HEK293 (cell line): ENCODE results near the gene KRTDAP.

Experiments
- CTCF ChIA-PET: fragments of 350-600 bp; formaldehyde crosslinking; extraction: SDS; loops from one replicate; lab custom pipeline; 2021; ENCODE audit warnings: antibody characterized with exemption; lab: Yijun Ruan, JAX
- POLR2A ChIA-PET: fragments of 300-600 bp; formaldehyde crosslinking; extraction: SDS; loops from one replicate; lab custom pipeline; 2020; ENCODE audit warnings: antibody characterized with exemption, inconsistent platforms; lab: Yijun Ruan, JAX
- H3K27ac ChIP-seq: fragments of 200-500 bp; sonication (Bioruptor generic); 2 replicates; pipeline ENCODE4 v1.5.1; 2014; ENCODE audit warnings: low read depth, low read length, control low read depth, inconsistent platforms; ENCODE audit errors: extremely low read depth
- H3K36me3 ChIP-seq, 2 experiments: fragments of 200-500 bp in 1 of 2; sonication (Bioruptor generic) in 1 of 2; 1 replicate in 1 of 2; 2 replicates in 1 of 2; pipeline ENCODE4 v1.5.1; 2014 to 2017; ENCODE audit warnings: inconsistent platforms in 2 of 2, low read length in 2 of 2; ENCODE audit not compliant: control insufficient read depth in 2 of 2, insufficient read depth in 1 of 2
- H3K4me1 ChIP-seq: fragments of 200-500 bp; sonication (Bioruptor generic); 2 replicates; pipeline ENCODE4 v1.5.1; 2014; ENCODE audit warnings: mild to moderate bottlenecking, low read length, inconsistent platforms; ENCODE audit not compliant: control insufficient read depth, insufficient read depth
- H3K4me3 ChIP-seq: 2 replicates; pipeline ENCODE4 v1.5.1; 2011; ENCODE audit warnings: low read depth, mild to moderate bottlenecking, control low read depth, low read length, moderate library complexity
- H3K9me3 ChIP-seq: fragments of 200-500 bp; sonication (Bioruptor generic); 2 replicates; pipeline ENCODE4 v1.5.1; 2014; ENCODE audit warnings: low read depth, low read length, inconsistent platforms; ENCODE audit not compliant: control insufficient read depth, insufficient read depth
- GLIS1 ChIP-seq: fragments of 450-650 bp; formaldehyde crosslinking; IDR thresholded peaks from 2 replicates; pipeline ENCODE4 v1.5.1; 2016; ENCODE audit warnings: missing biosample characterization, missing genetic modification characterization
- MZF1 ChIP-seq: fragments of 450-650 bp; formaldehyde crosslinking; IDR thresholded peaks from 2 replicates; pipeline ENCODE4 v1.5.1; 2017; ENCODE audit warnings: missing biosample characterization, missing genetic modification characterization, borderline replicate concordance
- REPIN1 ChIP-seq: fragments of 450-650 bp; formaldehyde crosslinking; IDR thresholded peaks from 2 replicates; pipeline ENCODE4 v1.5.1; 2017; ENCODE audit warnings: missing biosample characterization, missing genetic modification characterization, low read depth
- TRIM28 ChIP-seq: IDR thresholded peaks from 2 replicates; pipeline ENCODE4 v1.6.1; 2011; ENCODE audit warnings: low read length, control low read depth, borderline replicate concordance
- ZBTB7A ChIP-seq: fragments of 450-650 bp; formaldehyde crosslinking; IDR thresholded peaks from 2 replicates; pipeline ENCODE4 v1.5.1; 2016; ENCODE audit warnings: low read depth, missing biosample characterization, missing genetic modification characterization
- ZFP37 ChIP-seq: fragments of 450-650 bp; formaldehyde crosslinking; IDR thresholded peaks from 2 replicates; pipeline ENCODE4 v1.5.1; 2016; ENCODE audit warnings: missing biosample characterization, missing genetic modification characterization
- ZNF221 ChIP-seq: fragments of 450-650 bp; formaldehyde crosslinking; IDR thresholded peaks from 2 replicates; pipeline ENCODE4 v1.5.1; 2017; ENCODE audit warnings: missing biosample characterization, missing genetic modification characterization, borderline replicate concordance
- ZNF292 ChIP-seq: fragments of 450-650 bp; formaldehyde crosslinking; IDR thresholded peaks from 2 replicates; pipeline ENCODE4 v1.5.1; 2016; ENCODE audit warnings: low read depth, missing biosample characterization, missing genetic modification characterization, borderline replicate concordance
- ZNF561 ChIP-seq: fragments of 450-650 bp; IDR thresholded peaks from 2 replicates; pipeline ENCODE4 v1.5.1; 2018; ENCODE audit warnings: missing biosample characterization, missing genetic modification characterization, borderline replicate concordance
- ZNF600 ChIP-seq: fragments of 450-650 bp; formaldehyde crosslinking; IDR thresholded peaks from 2 replicates; pipeline ENCODE4 v1.5.1; 2016; ENCODE audit warnings: missing biosample characterization, missing genetic modification characterization
- ZNF664 ChIP-seq: fragments of 450-650 bp; formaldehyde crosslinking; IDR thresholded peaks from 2 replicates; pipeline ENCODE4 v1.5.1; 2016; ENCODE audit warnings: missing biosample characterization, missing genetic modification characterization
- ZSCAN16 ChIP-seq: fragments of 450-650 bp; formaldehyde crosslinking; IDR thresholded peaks from 2 replicates; pipeline ENCODE4 v1.5.1; 2016; ENCODE audit warnings: missing biosample characterization, missing genetic modification characterization
- TF ChIP-seq, protein P1 (sequence below): fragments of 450-650 bp; formaldehyde crosslinking; IDR thresholded peaks from 2 replicates; pipeline ENCODE4 v1.5.1; 2016; ENCODE audit warnings: missing biosample characterization, missing genetic modification characterization
- TF ChIP-seq, protein P2 (sequence below): fragments of 450-650 bp; formaldehyde crosslinking; IDR thresholded peaks from 2 replicates; pipeline ENCODE4 v1.5.1; 2016; ENCODE audit warnings: missing biosample characterization, missing genetic modification characterization
- TF ChIP-seq, protein P3 (sequence below): fragments of 450-650 bp; formaldehyde crosslinking; IDR thresholded peaks from 2 replicates; pipeline ENCODE4 v1.5.1; 2016; ENCODE audit warnings: missing biosample characterization, missing genetic modification characterization
- TF ChIP-seq, protein P4 (sequence below): fragments of 450-650 bp; formaldehyde crosslinking; conservative IDR thresholded peaks from 2 replicates; pipeline ENCODE4 v1.5.1; 2016; ENCODE audit warnings: low read depth, missing biosample characterization, missing genetic modification characterization
- TF ChIP-seq, protein P5 (sequence below): fragments of 450-650 bp; formaldehyde crosslinking; IDR thresholded peaks from 2 replicates; pipeline ENCODE4 v1.5.1; 2017; ENCODE audit warnings: missing biosample characterization, missing genetic modification characterization

The KRTDAP gene

DNA sequence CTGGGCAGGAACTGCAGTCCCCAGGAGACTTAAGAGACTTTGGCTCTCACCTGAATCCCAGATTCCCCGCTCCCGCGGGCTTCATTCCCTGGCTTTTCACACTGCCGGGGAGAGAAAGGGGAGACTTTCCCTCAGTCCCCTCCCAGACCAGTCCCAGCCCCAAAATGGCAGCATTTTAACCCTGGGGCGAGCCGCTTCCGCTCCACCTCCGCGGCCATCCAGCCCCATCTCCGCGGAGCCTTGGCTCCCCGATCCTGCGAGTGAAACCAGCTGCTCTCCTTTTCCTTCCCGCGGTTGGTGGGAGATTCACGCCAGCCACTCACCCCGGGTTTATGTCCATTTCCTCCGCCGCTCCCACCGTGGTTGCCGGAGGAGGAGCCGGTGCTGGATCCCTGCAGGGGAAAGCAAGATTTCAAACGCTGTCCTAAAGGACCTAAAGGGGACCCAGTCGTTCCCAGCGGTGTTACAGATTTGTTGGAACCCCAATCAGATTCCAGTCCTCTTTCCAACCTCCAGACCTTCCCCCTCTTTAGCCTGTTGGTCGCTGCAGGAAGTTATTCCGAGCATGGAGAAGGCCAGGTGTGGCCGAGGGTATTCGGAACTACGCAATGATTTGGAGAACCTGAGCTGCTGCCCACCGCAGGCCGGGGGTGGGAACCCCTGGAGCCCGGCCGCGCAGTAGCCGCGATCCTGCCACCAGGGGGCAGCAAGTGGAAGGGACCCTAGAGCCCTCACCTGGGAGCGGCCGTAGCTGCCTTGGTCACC is 19.8 kb upstream of the KRTDAP start (continued):
- no peak for TF ChIP-seq ZNF292
- peak; percentile 96 for TF ChIP-seq ZFP37 (tag by site-specific recombination)
- peak; percentile 98 for TF ChIP-seq ZBTB7A (tag by site-specific recombination)
- no peak for TF ChIP-seq ZNF664 (tag by site-specific recombination)
- TF ChIP-seq TRIM28: no peak
- TF ChIP-seq, protein P1, sequence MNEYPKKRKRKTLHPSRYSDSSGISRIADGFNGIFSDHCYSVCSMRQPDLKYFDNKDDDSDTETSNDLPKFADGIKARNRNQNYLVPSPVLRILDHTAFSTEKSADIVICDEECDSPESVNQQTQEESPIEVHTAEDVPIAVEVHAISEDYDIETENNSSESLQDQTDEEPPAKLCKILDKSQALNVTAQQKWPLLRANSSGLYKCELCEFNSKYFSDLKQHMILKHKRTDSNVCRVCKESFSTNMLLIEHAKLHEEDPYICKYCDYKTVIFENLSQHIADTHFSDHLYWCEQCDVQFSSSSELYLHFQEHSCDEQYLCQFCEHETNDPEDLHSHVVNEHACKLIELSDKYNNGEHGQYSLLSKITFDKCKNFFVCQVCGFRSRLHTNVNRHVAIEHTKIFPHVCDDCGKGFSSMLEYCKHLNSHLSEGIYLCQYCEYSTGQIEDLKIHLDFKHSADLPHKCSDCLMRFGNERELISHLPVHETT (tag by site-specific recombination): peak; percentile 65
- peak; percentile 61; the same call in 1 of the 2 replicates for TF ChIP-seq MZF1
- TF ChIP-seq, protein P2, sequence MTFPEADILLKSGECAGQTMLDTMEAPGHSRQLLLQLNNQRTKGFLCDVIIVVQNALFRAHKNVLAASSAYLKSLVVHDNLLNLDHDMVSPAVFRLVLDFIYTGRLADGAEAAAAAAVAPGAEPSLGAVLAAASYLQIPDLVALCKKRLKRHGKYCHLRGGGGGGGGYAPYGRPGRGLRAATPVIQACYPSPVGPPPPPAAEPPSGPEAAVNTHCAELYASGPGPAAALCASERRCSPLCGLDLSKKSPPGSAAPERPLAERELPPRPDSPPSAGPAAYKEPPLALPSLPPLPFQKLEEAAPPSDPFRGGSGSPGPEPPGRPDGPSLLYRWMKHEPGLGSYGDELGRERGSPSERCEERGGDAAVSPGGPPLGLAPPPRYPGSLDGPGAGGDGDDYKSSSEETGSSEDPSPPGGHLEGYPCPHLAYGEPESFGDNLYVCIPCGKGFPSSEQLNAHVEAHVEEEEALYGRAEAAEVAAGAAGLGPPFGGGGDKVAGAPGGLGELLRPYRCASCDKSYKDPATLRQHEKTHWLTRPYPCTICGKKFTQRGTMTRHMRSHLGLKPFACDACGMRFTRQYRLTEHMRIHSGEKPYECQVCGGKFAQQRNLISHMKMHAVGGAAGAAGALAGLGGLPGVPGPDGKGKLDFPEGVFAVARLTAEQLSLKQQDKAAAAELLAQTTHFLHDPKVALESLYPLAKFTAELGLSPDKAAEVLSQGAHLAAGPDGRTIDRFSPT (tag by site-specific recombination): peak; percentile 73; the same call in 1 of the 2 replicates
- TF ChIP-seq ZSCAN16 (tag by site-specific recombination): 0 out of 2 replicates have a peak, but pooled peaks have one; percentile 45
- TF ChIP-seq ZNF221 (tag by site-specific recombination): peak; percentile 62; the same call in 1 of the 2 replicates
- TF ChIP-seq, protein P3, sequence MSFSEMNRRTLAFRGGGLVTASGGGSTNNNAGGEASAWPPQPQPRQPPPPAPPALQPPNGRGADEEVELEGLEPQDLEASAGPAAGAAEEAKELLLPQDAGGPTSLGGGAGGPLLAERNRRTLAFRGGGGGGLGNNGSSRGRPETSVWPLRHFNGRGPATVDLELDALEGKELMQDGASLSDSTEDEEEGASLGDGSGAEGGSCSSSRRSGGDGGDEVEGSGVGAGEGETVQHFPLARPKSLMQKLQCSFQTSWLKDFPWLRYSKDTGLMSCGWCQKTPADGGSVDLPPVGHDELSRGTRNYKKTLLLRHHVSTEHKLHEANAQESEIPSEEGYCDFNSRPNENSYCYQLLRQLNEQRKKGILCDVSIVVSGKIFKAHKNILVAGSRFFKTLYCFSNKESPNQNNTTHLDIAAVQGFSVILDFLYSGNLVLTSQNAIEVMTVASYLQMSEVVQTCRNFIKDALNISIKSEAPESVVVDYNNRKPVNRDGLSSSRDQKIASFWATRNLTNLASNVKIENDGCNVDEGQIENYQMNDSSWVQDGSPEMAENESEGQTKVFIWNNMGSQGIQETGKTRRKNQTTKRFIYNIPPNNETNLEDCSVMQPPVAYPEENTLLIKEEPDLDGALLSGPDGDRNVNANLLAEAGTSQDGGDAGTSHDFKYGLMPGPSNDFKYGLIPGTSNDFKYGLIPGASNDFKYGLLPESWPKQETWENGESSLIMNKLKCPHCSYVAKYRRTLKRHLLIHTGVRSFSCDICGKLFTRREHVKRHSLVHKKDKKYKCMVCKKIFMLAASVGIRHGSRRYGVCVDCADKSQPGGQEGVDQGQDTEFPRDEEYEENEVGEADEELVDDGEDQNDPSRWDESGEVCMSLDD (tag by site-specific recombination): peak; percentile 97
- TF ChIP-seq, protein P4, sequence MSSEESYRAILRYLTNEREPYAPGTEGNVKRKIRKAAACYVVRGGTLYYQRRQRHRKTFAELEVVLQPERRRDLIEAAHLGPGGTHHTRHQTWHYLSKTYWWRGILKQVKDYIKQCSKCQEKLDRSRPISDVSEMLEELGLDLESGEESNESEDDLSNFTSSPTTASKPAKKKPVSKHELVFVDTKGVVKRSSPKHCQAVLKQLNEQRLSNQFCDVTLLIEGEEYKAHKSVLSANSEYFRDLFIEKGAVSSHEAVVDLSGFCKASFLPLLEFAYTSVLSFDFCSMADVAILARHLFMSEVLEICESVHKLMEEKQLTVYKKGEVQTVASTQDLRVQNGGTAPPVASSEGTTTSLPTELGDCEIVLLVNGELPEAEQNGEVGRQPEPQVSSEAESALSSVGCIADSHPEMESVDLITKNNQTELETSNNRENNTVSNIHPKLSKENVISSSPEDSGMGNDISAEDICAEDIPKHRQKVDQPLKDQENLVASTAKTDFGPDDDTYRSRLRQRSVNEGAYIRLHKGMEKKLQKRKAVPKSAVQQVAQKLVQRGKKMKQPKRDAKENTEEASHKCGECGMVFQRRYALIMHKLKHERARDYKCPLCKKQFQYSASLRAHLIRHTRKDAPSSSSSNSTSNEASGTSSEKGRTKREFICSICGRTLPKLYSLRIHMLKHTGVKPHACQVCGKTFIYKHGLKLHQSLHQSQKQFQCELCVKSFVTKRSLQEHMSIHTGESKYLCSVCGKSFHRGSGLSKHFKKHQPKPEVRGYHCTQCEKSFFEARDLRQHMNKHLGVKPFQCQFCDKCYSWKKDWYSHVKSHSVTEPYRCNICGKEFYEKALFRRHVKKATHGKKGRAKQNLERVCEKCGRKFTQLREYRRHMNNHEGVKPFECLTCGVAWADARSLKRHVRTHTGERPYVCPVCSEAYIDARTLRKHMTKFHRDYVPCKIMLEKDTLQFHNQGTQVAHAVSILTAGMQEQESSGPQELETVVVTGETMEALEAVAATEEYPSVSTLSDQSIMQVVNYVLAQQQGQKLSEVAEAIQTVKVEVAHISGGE: peak; percentile 86

DNA sequence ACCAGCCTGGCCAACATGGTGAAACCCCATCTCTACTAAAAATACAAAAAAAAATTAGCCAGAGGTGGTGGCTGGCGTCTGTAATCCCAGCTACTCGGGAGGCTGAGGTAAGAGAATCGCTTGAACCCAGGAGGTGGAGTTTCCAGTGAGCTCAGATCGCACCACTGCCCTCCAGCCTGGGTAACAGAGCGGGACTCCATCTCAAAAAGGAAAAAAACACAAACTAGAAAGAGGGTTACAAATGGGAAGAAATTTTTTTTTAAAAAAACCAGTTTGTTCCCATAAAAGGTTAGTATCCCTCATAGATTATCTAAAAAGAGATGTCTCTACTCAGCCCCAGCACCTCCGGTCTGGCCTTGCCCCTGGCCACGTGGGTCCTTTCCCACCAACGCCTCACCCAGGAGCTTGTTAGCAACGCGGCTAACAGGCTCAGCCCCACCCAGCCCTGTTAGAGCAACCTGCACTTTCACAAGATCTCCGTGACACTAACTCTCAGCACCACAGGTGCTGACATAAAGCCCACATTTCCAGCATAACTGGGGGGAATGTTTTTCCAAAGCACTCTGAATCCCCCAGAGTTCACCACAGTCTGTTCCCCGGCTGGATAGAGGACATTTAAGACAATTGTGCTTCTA is 18.9 kb upstream of the KRTDAP start:
- H3K4me3 ChIP-seq: peak overlapping the region; percentile 48
- H3K27ac ChIP-seq: peak overlapping the region; percentile 99
- ChIA-PET CTCF (interaction anchor here (0.6 to 9.8 kb wide), 36 partner anchors 9 to 715 kb away, joined by 3 to 176 read pairs (median 5); partner anchors contain the start of genes HAMP, HAUS5 and KRTDAP), POLR2A (interaction anchor here (0.6 to 2.2 kb wide), 13 partner anchors 9 to 242 kb away, joined by 3 to 18 read pairs (median 3); partner anchors contain the start of genes COX6B1 and SBSN)
- H3K9me3 ChIP-seq: no peaks in the 10 kb centered on the region; the same call in 1 of the 2 replicates
- H3K36me3 ChIP-seq: peaks cover 7 to 37% of the 10 kb centered on the region in 2 experiments
- peaks cover 15% of the 10 kb centered on the region for H3K4me1 ChIP-seq
- peak; percentile 92 for TF ChIP-seq ZNF600 (tag by site-specific recombination)
- TF ChIP-seq GLIS1 (tag by site-specific recombination): peak; percentile 37
- TF ChIP-seq, protein P4: peak; percentile 93
- peak; percentile 55; the same call in 1 of the 2 replicates for TF ChIP-seq ZNF561 (tag by site-specific recombination)
- TF ChIP-seq REPIN1 (tag by site-specific recombination): 0 out of 2 replicates have a peak, but pooled peaks have one; percentile 11
- TF ChIP-seq, protein P5, sequence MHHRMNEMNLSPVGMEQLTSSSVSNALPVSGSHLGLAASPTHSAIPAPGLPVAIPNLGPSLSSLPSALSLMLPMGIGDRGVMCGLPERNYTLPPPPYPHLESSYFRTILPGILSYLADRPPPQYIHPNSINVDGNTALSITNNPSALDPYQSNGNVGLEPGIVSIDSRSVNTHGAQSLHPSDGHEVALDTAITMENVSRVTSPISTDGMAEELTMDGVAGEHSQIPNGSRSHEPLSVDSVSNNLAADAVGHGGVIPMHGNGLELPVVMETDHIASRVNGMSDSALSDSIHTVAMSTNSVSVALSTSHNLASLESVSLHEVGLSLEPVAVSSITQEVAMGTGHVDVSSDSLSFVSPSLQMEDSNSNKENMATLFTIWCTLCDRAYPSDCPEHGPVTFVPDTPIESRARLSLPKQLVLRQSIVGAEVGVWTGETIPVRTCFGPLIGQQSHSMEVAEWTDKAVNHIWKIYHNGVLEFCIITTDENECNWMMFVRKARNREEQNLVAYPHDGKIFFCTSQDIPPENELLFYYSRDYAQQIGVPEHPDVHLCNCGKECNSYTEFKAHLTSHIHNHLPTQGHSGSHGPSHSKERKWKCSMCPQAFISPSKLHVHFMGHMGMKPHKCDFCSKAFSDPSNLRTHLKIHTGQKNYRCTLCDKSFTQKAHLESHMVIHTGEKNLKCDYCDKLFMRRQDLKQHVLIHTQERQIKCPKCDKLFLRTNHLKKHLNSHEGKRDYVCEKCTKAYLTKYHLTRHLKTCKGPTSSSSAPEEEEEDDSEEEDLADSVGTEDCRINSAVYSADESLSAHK (tag by site-specific recombination): peak; percentile 14; the same call in 1 of the 2 replicates
